GM12878 (cell line): ENCODE measurements around the gene ARHGEF26. TPM values are rescaled to one million over a fixed set of nuclear protein-coding genes. Genes with fewer than 3 reads are reported as not detected.

ENCODE experiments used
- ATAC-seq: fragments of 200-7000 bp; cut with Tn5 transposase; 3 replicates; pipeline ENCODE4 v1.9.1; 2020; ENCODE audit warnings: mild to moderate bottlenecking, moderate library complexity
- BruUV-seq: library from RNA; stranded (reverse); fragments of 400-500 nt; replicated peaks from 2 replicates; lab custom pipeline; 2021; lab: Mats Ljungman, UMichigan
- CTCF ChIA-PET: fragments of 300-600 bp; sonication (Branson Sonifier 250); formaldehyde crosslinking; extraction: SDS; loops from one replicate; lab custom pipeline; 2021; ENCODE audit warnings: inconsistent platforms; lab: Yijun Ruan, JAX
- POLR2A ChIA-PET: fragments of 350-600 bp; formaldehyde crosslinking; extraction: SDS; loops from one replicate; lab custom pipeline; 2021; ENCODE audit warnings: inconsistent platforms; lab: Charles Lee
- RAD21 ChIA-PET: fragments of 300-600 bp; sonication (Branson Sonifier 250); formaldehyde crosslinking; loops from one replicate; lab custom pipeline; 2023; ENCODE audit warnings: antibody characterized with exemption; ENCODE audit not compliant: unreplicated experiment; lab: Charles Lee
- SMC1A ChIA-PET: fragments of 300-600 bp; sonication (Branson Sonifier 250); formaldehyde crosslinking; loops from one replicate; lab custom pipeline; 2023; ENCODE audit not compliant: unreplicated experiment, uncharacterized antibody; lab: Charles Lee
- DNase-seq: peaks from one replicate; pipeline ENCODE4 v3.0.0-alpha.2; 2011; ENCODE audit warnings: low read depth, low spot score
- FAIRE-seq: peaks from 3 replicates; lab custom pipeline; 2011; peaks lifted over from hg19 to GRCh38; lab: Jason Lieb, UNC
- H2AFZ ChIP-seq: 2 replicates; pipeline ENCODE4 v1.6.0; 2011; ENCODE audit warnings: low read depth, low read length, control low read depth; ENCODE audit not compliant: control insufficient read depth
- H3K27ac ChIP-seq: 2 replicates; pipeline ENCODE4 v1.5.1; 2011; ENCODE audit warnings: control low read depth; ENCODE audit not compliant: control insufficient read depth, insufficient read depth
- H3K27me3 ChIP-seq, 2 experiments: replicated peaks in 1 of 2; 2 replicates each; pipeline versions ENCODE4 v1.6.0 to v1.6.1; 2011; ENCODE audit warnings: low read length in 1 of 2; ENCODE audit not compliant: control insufficient read depth in 2 of 2, insufficient read depth in 2 of 2
- H3K36me3 ChIP-seq, 2 experiments: 2 replicates each; pipeline ENCODE4 v1.5.1; 2011; ENCODE audit warnings: low read length in 1 of 2; ENCODE audit not compliant: control insufficient read depth in 2 of 2, insufficient read depth in 2 of 2
- H3K4me1 ChIP-seq: 2 replicates; pipeline ENCODE4 v1.6.1; 2011; ENCODE audit warnings: mild to moderate bottlenecking, low read length, moderate library complexity, mixed read lengths; ENCODE audit not compliant: control insufficient read depth, insufficient read depth
- H3K4me2 ChIP-seq: 2 replicates; pipeline ENCODE4 v1.6.0; 2011; ENCODE audit warnings: control low read depth; ENCODE audit not compliant: control insufficient read depth, insufficient read depth
- H3K4me3 ChIP-seq: fragments of 200-600 bp; sonication (generic); 2 replicates; pipeline ENCODE4 v1.5.1; 2016
- H3K79me2 ChIP-seq: 2 replicates; pipeline ENCODE4 v1.6.0; 2011; ENCODE audit warnings: low read length; ENCODE audit not compliant: control insufficient read depth, insufficient read depth
- H3K9ac ChIP-seq: 2 replicates; pipeline ENCODE4 v1.8.0; 2011; ENCODE audit warnings: low read length, control low read depth, mixed read lengths; ENCODE audit not compliant: control insufficient read depth, insufficient read depth
- H3K9me3 ChIP-seq: replicated peaks from 3 replicates; pipeline ENCODE4 v1.5.1; 2011; ENCODE audit warnings: mild to moderate bottlenecking, low read length; ENCODE audit not compliant: control insufficient read depth, insufficient read depth
- H4K20me1 ChIP-seq: 2 replicates; pipeline ENCODE4 v1.6.0; 2011; ENCODE audit not compliant: control insufficient read depth, insufficient read depth
- BHLHE40 ChIP-seq, 2 experiments: fragments of 450-650 bp in 1 of 2; IDR thresholded peaks; 2 replicates each; pipeline ENCODE4 v1.6.1; 2011 to 2017; ENCODE audit warnings: low read depth in 2 of 2, borderline replicate concordance in 1 of 2, improper control_type of control experiment in 1 of 2, low read length in 1 of 2, mild to moderate bottlenecking in 1 of 2
- CHD4 ChIP-seq: fragments of 200-600 bp; sonication (generic); IDR thresholded peaks from 2 replicates; pipeline ENCODE4 v1.6.1; 2016; ENCODE audit warnings: mild to moderate bottlenecking
- ESRRA ChIP-seq: IDR thresholded peaks from 2 replicates; pipeline ENCODE4 v1.6.1; 2012; ENCODE audit warnings: mild to moderate bottlenecking, low read length, improper control_type of control experiment
- MEF2B ChIP-seq: fragments of 450-650 bp; IDR thresholded peaks from 2 replicates; pipeline ENCODE4 v1.6.1; 2018; ENCODE audit warnings: mild to moderate bottlenecking, moderate library complexity; ENCODE audit not compliant: partially characterized antibody, poor library complexity, severe bottlenecking
- MTA3 ChIP-seq: IDR thresholded peaks from 2 replicates; pipeline ENCODE4 v1.6.1; 2012; ENCODE audit warnings: low read length, inconsistent platforms, borderline replicate concordance
- PAX8 ChIP-seq: fragments of 450-650 bp; IDR thresholded peaks from 2 replicates; pipeline ENCODE4 v1.6.1; 2017; ENCODE audit warnings: mild to moderate bottlenecking, moderate library complexity
- SRF ChIP-seq, 2 experiments: IDR thresholded peaks; 2 replicates each; pipeline ENCODE4 v1.6.1; 2011; ENCODE audit warnings: low read depth in 2 of 2, low read length in 2 of 2, mild to moderate bottlenecking in 1 of 2, moderate library complexity in 1 of 2
- TAF1 ChIP-seq: IDR thresholded peaks from 2 replicates; pipeline ENCODE4 v1.6.1; 2011; ENCODE audit warnings: mild to moderate bottlenecking, low read depth, low read length, borderline replicate concordance
- WGBS: methylation state at CpG from one replicate; pipeline ENCODE4 v1.1.6; 2016; ENCODE audit warnings: low lambda C conversion rate; ENCODE audit not compliant: insufficient replicate concordance, insufficient coverage; ENCODE audit errors: missing lambda C conversion rate; 5-methylcytosine and 5-hydroxymethylcytosine counted together
- in situ Hi-C: fragments of 300-500 bp; cut with MboI; formaldehyde crosslinking; loops from 9 replicates; pipeline ENCODE4 v1.14.3; 2018; ENCODE audit warnings: mixed read lengths
- intact Hi-C: fragments of 100-400 bp; cut with micrococcal nuclease; formaldehyde crosslinking; loops from one replicate; pipeline ENCODE4 v1.14.2; 2022; ENCODE audit not compliant: unreplicated experiment
- polyA plus RNA-seq, 11 experiments: library from polyadenylated mRNA; depleted of rRNA in 4 of 11; unstranded in 6 of 11; stranded (reverse) in 5 of 11; fragments of >200 nt; fragmentation: Nextera tagmentation in 4 of 11; fragmentation: Illumina TruSeq in 1 of 11; extraction: Ambion mirVana in 4 of 11; extraction: Trizol in 1 of 11; gene quantifications; 1 replicate in 1 of 11; 2 replicates in 10 of 11; pipeline versions ENCODE4 v1.2.1 to v1.2.3, GENCODE V29; 2011 to 2016; ENCODE audit warnings: inconsistent platforms in 2 of 11, missing spikeins in 2 of 11, low read depth in 1 of 11
- total RNA-seq, 4 experiments: library from RNA; depleted of rRNA in 3 of 4; stranded (reverse); fragments of >200 nt in 3 of 4; fragmentation: Illumina TruSeq in 1 of 4; extraction: Trizol in 1 of 4; gene quantifications; 2 replicates each; pipeline versions ENCODE4 v1.2.1 to v1.2.3, GENCODE V29; 2013 to 2021
- TF ChIP-seq, protein P1 (sequence below): fragments of 450-650 bp; IDR thresholded peaks from 2 replicates; pipeline ENCODE4 v1.6.1; 2017; ENCODE audit warnings: mild to moderate bottlenecking, low read depth, inconsistent platforms; ENCODE audit not compliant: poor library complexity, severe bottlenecking
- TF ChIP-seq, protein P2 (sequence below): IDR thresholded peaks from 2 replicates; pipeline ENCODE4 v1.6.1; 2012; ENCODE audit warnings: low read depth, low read length, improper control_type of control experiment
- TF ChIP-seq, protein P3 (sequence below): fragments of 450-650 bp; formaldehyde crosslinking; IDR thresholded peaks from 2 replicates; pipeline ENCODE4 v1.4.0; 2022; ENCODE audit warnings: mild to moderate bottlenecking, moderate library complexity

The ARHGEF26 gene
- total and polyA plus RNA-seq, 10 of the 15 experiments (the other 5 are each of a cell fraction or from before 2014, with no cell fraction given) = 0.02 to 0.47 (median 0.05) TPM; not detected in 1

DNA sequence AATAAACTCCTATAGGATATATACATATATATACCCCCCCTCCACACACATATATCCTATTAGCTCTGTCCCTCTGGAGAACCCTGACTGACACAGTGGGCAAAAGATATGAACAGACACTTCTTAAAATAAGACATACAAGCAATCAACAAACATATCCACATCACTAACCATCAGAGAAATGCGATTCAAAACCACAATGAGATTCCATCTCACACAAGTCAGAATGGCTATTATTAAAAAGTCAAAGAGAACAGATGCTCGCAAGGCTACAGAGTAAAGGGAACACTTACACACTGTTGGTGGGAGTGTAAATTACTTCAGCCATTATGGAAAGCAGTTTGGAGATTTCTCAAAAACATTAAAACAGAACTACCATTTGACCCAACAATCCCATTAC, 46.2 kb upstream of the ARHGEF26 start:
- H4K20me1 ChIP-seq = no peaks in the 10 kb centered on the region
- H2AFZ ChIP-seq = no peak overlapping the region
- intact Hi-C loops (no loop called here), in situ Hi-C loops (no loop called here)
- no peak overlapping the region for H3K4me3 ChIP-seq
- RAD21 ChIA-PET = no interaction called here
- no peak overlapping the region for H3K9ac ChIP-seq
- DNase-seq = no peak
- H3K27me3 ChIP-seq = no peaks in the 10 kb centered on the region
- SMC1A ChIA-PET = no interaction called here
- H3K79me2 ChIP-seq = no peaks in the 10 kb centered on the region
- H3K4me1 ChIP-seq = no peaks in the 10 kb centered on the region
- 35% methylated on average over 2 of the region's 2 CpGs for WGBS
- BruUV-seq = no TSS peak
- CTCF ChIA-PET = no interaction called here
- no peak overlapping the region for H3K4me2 ChIP-seq
- FAIRE-seq = no peak
- POLR2A ChIA-PET = no interaction called here
- no peak for TF ChIP-seq ESRRA
- H3K9me3 ChIP-seq = no peaks in the 10 kb centered on the region
- H3K27ac ChIP-seq = no peak overlapping the region
- ATAC-seq = no peak
- no peaks in the 10 kb centered on the region for H3K36me3 ChIP-seq

DNA sequence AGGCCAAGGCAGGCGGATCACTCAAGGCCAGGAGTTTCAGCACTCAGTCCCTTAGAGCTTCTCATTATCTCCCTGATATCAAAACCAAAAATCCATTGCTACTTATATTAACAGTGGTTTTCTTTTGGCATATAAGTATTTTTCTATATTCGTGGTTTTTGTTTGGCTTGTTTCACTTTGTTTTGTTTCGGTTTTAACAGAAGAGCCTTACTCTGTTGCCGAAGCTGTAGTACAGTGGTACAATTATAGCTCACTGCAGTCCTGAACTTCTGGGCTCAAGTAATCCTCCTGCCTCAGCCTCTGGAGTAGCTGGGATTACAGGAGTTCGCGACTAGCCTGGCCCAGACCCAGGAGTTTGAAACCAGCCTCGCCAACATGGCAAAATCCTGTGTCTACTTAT, 42.5 kb upstream of the ARHGEF26 start:
- no peak overlapping the region for H3K4me2 ChIP-seq
- POLR2A ChIA-PET = no interaction called here
- H3K27ac ChIP-seq = no peak overlapping the region
- SMC1A ChIA-PET = interaction anchor here (0.9 kb wide), 1 partner anchor 23 kb away, joined by 3 read pairs; no protein-coding TSS in a partner anchor
- BruUV-seq = no TSS peak
- no peak overlapping the region for H3K4me3 ChIP-seq
- no peak overlapping the region for H2AFZ ChIP-seq
- no peak for ATAC-seq
- RAD21 ChIA-PET = no interaction called here
- 52% methylated on average over 7 of the region's 7 CpGs for WGBS
- in situ Hi-C loops = no loop called here
- H4K20me1 ChIP-seq = no peaks in the 10 kb centered on the region
- no peaks in the 10 kb centered on the region for H3K79me2 ChIP-seq
- H3K27me3 ChIP-seq = no peaks in the 10 kb centered on the region
- intact Hi-C loops = no loop called here
- no peak for FAIRE-seq
- no peak overlapping the region for H3K9ac ChIP-seq
- H3K9me3 ChIP-seq = no peaks in the 10 kb centered on the region
- CTCF ChIA-PET = no interaction called here
- no peak for DNase-seq
- no peaks in the 10 kb centered on the region for H3K4me1 ChIP-seq
- H3K36me3 ChIP-seq = no peaks in the 10 kb centered on the region
- TF ChIP-seq TAF1 (no peak), BHLHE40 (IDR thresholded peaks at IDR 0.05; ENCODE audit: borderline replicate concordance in 1 of 2, low read depth in 2 of 2, low read length in 1 of 2) (no peak), PAX8 (no peak), MEF2B (no peak), SRF (IDR thresholded peaks at IDR 0.05; ENCODE audit: low read depth in 2 of 2, low read length in 2 of 2) (no peak), MTA3 (no peak), CHD4 (no peak)
- TF ChIP-seq, protein P1, sequence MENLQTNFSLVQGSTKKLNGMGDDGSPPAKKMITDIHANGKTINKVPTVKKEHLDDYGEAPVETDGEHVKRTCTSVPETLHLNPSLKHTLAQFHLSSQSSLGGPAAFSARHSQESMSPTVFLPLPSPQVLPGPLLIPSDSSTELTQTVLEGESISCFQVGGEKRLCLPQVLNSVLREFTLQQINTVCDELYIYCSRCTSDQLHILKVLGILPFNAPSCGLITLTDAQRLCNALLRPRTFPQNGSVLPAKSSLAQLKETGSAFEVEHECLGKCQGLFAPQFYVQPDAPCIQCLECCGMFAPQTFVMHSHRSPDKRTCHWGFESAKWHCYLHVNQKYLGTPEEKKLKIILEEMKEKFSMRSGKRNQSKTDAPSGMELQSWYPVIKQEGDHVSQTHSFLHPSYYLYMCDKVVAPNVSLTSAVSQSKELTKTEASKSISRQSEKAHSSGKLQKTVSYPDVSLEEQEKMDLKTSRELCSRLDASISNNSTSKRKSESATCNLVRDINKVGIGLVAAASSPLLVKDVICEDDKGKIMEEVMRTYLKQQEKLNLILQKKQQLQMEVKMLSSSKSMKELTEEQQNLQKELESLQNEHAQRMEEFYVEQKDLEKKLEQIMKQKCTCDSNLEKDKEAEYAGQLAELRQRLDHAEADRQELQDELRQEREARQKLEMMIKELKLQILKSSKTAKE = no peak
- TF ChIP-seq, protein P2, sequence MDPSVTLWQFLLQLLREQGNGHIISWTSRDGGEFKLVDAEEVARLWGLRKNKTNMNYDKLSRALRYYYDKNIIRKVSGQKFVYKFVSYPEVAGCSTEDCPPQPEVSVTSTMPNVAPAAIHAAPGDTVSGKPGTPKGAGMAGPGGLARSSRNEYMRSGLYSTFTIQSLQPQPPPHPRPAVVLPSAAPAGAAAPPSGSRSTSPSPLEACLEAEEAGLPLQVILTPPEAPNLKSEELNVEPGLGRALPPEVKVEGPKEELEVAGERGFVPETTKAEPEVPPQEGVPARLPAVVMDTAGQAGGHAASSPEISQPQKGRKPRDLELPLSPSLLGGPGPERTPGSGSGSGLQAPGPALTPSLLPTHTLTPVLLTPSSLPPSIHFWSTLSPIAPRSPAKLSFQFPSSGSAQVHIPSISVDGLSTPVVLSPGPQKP = no peak
- TF ChIP-seq, protein P3, sequence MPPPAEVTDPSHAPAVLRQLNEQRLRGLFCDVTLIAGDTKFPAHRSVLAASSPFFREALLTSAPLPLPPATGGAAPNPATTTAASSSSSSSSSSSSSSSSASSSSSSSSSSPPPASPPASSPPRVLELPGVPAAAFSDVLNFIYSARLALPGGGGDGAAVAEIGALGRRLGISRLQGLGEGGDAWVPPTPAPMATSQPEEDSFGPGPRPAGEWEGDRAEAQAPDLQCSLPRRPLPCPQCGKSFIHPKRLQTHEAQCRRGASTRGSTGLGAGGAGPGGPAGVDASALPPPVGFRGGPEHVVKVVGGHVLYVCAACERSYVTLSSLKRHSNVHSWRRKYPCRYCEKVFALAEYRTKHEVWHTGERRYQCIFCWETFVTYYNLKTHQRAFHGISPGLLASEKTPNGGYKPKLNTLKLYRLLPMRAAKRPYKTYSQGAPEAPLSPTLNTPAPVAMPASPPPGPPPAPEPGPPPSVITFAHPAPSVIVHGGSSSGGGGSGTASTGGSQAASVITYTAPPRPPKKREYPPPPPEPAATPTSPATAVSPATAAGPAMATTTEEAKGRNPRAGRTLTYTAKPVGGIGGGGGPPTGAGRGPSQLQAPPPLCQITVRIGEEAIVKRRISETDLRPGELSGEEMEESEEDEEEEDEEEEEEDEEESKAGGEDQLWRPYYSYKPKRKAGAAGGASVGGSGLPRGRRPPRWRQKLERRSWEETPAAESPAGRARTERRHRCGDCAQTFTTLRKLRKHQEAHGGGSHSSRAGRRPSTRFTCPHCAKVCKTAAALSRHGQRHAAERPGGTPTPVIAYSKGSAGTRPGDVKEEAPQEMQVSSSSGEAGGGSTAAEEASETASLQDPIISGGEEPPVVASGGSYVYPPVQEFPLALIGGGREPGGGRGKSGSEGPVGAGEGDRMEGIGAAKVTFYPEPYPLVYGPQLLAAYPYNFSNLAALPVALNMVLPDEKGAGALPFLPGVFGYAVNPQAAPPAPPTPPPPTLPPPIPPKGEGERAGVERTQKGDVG (CRISPR knock-in tag) = no peak
